ENCODE data around the gene CPNE2. TPM values are rescaled to one million over a fixed set of nuclear protein-coding genes. Genes with fewer than 3 reads are reported as not detected.

Gene CPNE2
- polyA plus RNA-seq, 2 of the 4 experiments (the other 2 are of a cell fraction) = 36.7 TPM

GRCh38 chr16:57044931-57045693, 47.3 kb upstream of the CPNE2 start:
- WGBS (ENCODE audit: missing lambda C conversion rate) = 71% methylated on average over 11 of the region's 12 CpGs
- FAIRE-seq (no peak), ATAC-seq (no peak; a peak in 1 of 6 replicates), DNase-seq (ENCODE audit: low read depth in 1 of 2, low spot score in 1 of 2) (no peak)
- ChIA-PET POLR2A (interaction anchor here (0.6 to 1.4 kb wide), 3 partner anchors 62 to 113 kb away, joined by 3 to 4 read pairs (median 4); partner anchors contain the start of gene HERPUD1), CTCF (interaction anchor here (0.7 to 1.9 kb wide), 10 partner anchors 9 to 252 kb away, joined by 3 to 8 read pairs (median 4); no protein-coding TSS in a partner anchor)
- no peak overlapping the region for H3K4me3 ChIP-seq
- peaks cover 7% of the 10 kb centered on the region; the same call in 1 of the 3 replicates for H3K9me3 ChIP-seq
- no peak for TF ChIP-seq CHD4 (IDR thresholded peaks at IDR 0.05; ENCODE audit: borderline replicate concordance)
- TF ChIP-seq ZC3H11A (IDR thresholded peaks at IDR 0.05) = no peak
- TF ChIP-seq NR3C1 (IDR thresholded peaks at IDR 0.05) = no peak
- no peak for TF ChIP-seq MYC (IDR thresholded peaks at IDR 0.05; ENCODE audit: borderline replicate concordance, low read length)
- no peak for TF ChIP-seq CEBPB (IDR thresholded peaks at IDR 0.05)
- no peak for TF ChIP-seq RCOR1 (IDR thresholded peaks at IDR 0.05; ENCODE audit: low read depth, low read length)
- no peak for TF ChIP-seq NFE2L2 (conservative IDR thresholded peaks at IDR 0.05; ENCODE audit: low read length)
- TF ChIP-seq POLR2AphosphoS2 (conservative IDR thresholded peaks at IDR 0.05; ENCODE audit: low read length) = no peak
- no peak for TF ChIP-seq ZNF302 (CRISPR knock-in tag; IDR thresholded peaks at IDR 0.05)
- H3K4me2 ChIP-seq = no peak overlapping the region
- no peaks in the 10 kb centered on the region for H3K4me1 ChIP-seq
- no peak overlapping the region for H3K27ac ChIP-seq

GRCh38 chr16:57045694-57046381, 46.5 kb upstream of the CPNE2 start:
- TF ChIP-seq RAD21 (conservative IDR thresholded peaks at IDR 0.05 in 1 of 2, IDR thresholded peaks at IDR 0.05 in 1 of 2) = peak; percentile 38 to 54; a peak in 4 of 5 replicates
- TF ChIP-seq HOXB5 (CRISPR knock-in tag; IDR thresholded peaks at IDR 0.05) = no peak
- peak; percentile 37; the same call in 2 of the 3 replicates for TF ChIP-seq SMC3 (IDR thresholded peaks at IDR 0.05)
- peak; percentile 34; the same call in 2 of the 3 replicates for TF ChIP-seq CTCF (IDR thresholded peaks at IDR 0.05)
- no peak for TF ChIP-seq PHF8 (IDR thresholded peaks at IDR 0.05; ENCODE audit: borderline replicate concordance, low read depth)
- no peak for TF ChIP-seq MYC (IDR thresholded peaks at IDR 0.05; ENCODE audit: borderline replicate concordance, low read length)
- no peak for TF ChIP-seq GATA3 (IDR thresholded peaks at IDR 0.05; ENCODE audit: borderline replicate concordance)
- TF ChIP-seq CBX2 (IDR thresholded peaks at IDR 0.05; ENCODE audit: borderline replicate concordance, low read depth) = no peak
- TF ChIP-seq ZNF302 (CRISPR knock-in tag; IDR thresholded peaks at IDR 0.05) = no peak
- no peak overlapping the region for H3K4me2 ChIP-seq
- H3K4me1 ChIP-seq = no peaks in the 10 kb centered on the region
- peaks cover 5% of the 10 kb centered on the region; the same call in 1 of the 3 replicates for H3K9me3 ChIP-seq
- no peak overlapping the region for H3K4me3 ChIP-seq
- WGBS (ENCODE audit: missing lambda C conversion rate) = 63% methylated on average over 13 of the region's 13 CpGs
- DNase-seq (ENCODE audit: low read depth in 1 of 2, low spot score in 1 of 2) (peak; percentile 48 to 56), FAIRE-seq (no peak), ATAC-seq (peak; percentile 71 to 92; a peak in 5 of 6 replicates)
- no peak overlapping the region for H3K27ac ChIP-seq
- CTCF ChIA-PET = interaction anchor here (0.8 to 1.9 kb wide), 13 partner anchors 10 to 253 kb away, joined by 3 to 8 read pairs (median 4); no protein-coding TSS in a partner anchor
- POLR2A ChIA-PET = interaction anchor here (0.6 to 1.4 kb wide), 3 partner anchors 62 to 114 kb away, joined by 3 to 4 read pairs (median 4); partner anchors contain the start of gene HERPUD1

- ATAC-seq (no peak), DNase-seq (ENCODE audit: low read depth in 1 of 2, low spot score in 1 of 2) (no peak), FAIRE-seq (no peak)
- ChIA-PET CTCF (no interaction called here), POLR2A (no interaction called here)
- no peak overlapping the region for H3K27ac ChIP-seq
- no peak overlapping the region for H3K4me3 ChIP-seq
- TF ChIP-seq POLR2A (IDR thresholded peaks at IDR 0.05; ENCODE audit: low read length) (no peak), NFE2L2 (conservative IDR thresholded peaks at IDR 0.05; ENCODE audit: low read length) (no peak), JUNB (IDR thresholded peaks at IDR 0.05) (no peak), MAX (IDR thresholded peaks at IDR 0.05) (no peak), RARB (CRISPR knock-in tag; IDR thresholded peaks at IDR 0.05) (no peak), MAZ (IDR thresholded peaks at IDR 0.05; ENCODE audit: borderline replicate concordance, low read depth, low read length) (no peak), BHLHE40 (IDR thresholded peaks at IDR 0.05; ENCODE audit: low read depth, low read length) (no peak), HOXB13 (CRISPR knock-in tag; IDR thresholded peaks at IDR 0.05; ENCODE audit: low read depth) (no peak), RAD21 (conservative IDR thresholded peaks at IDR 0.05 in 1 of 2, IDR thresholded peaks at IDR 0.05 in 1 of 2) (no peak), ESRRA (IDR thresholded peaks at IDR 0.05; ENCODE audit: borderline replicate concordance, low read length) (no peak), CHD4 (IDR thresholded peaks at IDR 0.05; ENCODE audit: borderline replicate concordance) (no peak), SMC3 (IDR thresholded peaks at IDR 0.05) (no peak), EHMT2 (IDR thresholded peaks at IDR 0.05; ENCODE audit: low read depth) (no peak), PBX3 (IDR thresholded peaks at IDR 0.05) (no peak), HOXA7 (CRISPR knock-in tag; IDR thresholded peaks at IDR 0.05) (no peak), GATA3 (IDR thresholded peaks at IDR 0.05; ENCODE audit: borderline replicate concordance) (no peak), HOXB5 (CRISPR knock-in tag; IDR thresholded peaks at IDR 0.05) (no peak), CBX2 (IDR thresholded peaks at IDR 0.05; ENCODE audit: borderline replicate concordance, low read depth) (no peak), E2F6 (IDR thresholded peaks at IDR 0.05; ENCODE audit: borderline replicate concordance, low read depth) (no peak)
- 42% methylated on average over 2 of the region's 2 CpGs for WGBS (ENCODE audit: missing lambda C conversion rate)
- no peaks in the 10 kb centered on the region for H3K4me1 ChIP-seq
- H3K4me2 ChIP-seq = no peak overlapping the region
- H3K9me3 ChIP-seq = no peaks in the 10 kb centered on the region
Observed at GRCh38 chr16:57048095-57048494, 44.3 kb upstream of the CPNE2 start.

All from A549 (cell line).